NCI-H1092 treated with DMSO at 0.1 percent for 48 hours (cell line): ENCODE results near the gene CHRDL2.

Experiments
- DNase-seq: peaks from one replicate; lab custom pipeline; 2025; lab: John Stamatoyannopoulos, UW

The CHRDL2 gene

DNA sequence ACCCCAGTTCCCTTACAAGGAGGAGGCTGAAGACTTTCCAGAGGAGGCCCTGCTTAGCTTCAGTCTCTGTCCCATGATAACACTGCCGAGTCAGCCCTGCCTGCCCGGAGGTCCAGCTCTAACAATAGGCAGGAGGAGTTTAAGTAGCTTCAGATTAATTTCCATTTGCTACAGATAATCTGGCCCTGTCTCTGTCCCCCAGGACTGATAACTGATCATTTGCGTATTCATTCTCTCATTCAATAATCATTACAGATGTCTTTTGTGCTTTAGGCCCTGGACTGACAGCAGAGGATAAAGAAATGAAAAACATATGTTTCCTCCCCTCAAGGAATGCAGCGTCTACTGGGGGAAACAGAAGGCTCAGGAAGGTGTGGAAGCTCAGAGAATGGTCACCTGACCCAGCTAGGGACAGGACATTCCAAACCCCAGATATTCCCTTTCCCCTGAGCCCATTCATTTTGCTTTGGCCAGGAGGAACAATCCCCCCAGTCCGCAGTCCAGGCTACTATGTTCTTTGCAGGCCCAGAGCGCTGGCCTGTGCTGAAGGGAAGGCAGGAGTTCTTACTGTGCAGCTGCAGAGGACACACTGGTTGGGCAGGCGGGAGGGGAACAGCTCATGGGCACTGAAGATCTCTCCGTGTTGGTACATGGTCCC, 20.8 kb downstream of the CHRDL2 start:
- DNase-seq: no peak

GRCh38 chr11:74709175-74709574, 22.1 kb downstream of the CHRDL2 start:
- no peak for DNase-seq

DNA sequence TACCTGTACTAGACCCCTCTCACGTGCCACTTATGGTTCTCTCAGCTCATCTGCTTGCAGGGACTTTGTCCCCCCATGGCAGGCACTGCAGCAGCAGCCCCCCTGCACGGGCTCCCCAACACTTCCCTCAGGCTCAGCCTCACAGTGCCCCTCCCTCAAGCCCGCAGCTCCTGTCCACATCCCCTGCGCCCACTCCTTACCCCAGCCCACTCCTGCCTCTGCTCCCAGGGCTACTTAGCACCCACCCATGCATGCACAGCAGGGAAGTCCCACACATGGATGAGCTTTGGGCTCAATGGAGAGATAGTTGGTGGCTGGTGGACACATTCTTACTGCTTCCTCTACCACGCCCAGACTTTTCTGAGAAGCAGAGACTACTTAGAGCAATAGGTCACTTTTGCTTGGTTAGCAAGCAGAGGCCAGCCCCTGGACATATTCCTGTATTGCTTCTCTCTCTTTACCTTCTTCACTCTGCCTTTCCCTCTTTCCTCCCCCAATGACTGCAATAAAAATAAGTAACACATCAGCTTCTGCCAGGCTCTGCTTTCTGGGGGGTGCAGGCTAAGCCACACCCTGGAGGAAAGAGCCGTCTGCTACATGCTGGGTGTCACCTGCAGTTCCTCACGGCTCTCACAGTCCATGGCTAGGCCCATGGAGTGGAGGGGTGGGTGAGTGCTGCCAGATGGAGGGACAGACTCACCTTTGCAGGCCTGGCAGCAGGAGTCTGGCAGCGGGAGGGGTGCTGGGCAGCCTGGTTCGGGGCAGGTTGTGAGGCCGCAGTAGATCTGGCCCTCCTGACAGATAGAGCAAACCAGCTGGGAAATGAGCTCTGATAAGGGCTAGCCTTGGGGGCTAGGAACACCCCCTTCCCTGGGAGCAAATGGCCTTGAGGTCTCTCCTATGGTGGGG, 23.4 kb downstream of the CHRDL2 start:
- DNase-seq: no peak

DNA sequence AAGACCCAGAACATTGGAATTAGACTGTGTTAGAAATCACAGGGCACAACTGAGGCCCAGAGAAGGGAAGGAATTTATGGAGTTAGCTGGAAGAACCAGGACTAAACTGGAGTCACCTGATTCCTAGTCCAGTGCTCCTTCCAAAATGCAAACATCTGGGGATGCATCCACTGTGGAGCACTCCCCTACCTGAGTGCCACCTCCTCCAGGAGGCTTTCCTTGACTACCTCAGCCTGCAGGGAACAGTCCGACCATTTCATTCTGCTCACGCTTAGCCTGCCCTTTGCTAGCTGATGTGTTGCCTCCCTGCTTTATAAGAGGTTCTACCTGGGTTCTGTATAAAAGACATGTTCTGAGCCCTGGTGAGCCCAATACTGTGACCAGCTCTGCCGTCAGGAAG, 24.0 kb downstream of the CHRDL2 start:
- no peak for DNase-seq

DNA sequence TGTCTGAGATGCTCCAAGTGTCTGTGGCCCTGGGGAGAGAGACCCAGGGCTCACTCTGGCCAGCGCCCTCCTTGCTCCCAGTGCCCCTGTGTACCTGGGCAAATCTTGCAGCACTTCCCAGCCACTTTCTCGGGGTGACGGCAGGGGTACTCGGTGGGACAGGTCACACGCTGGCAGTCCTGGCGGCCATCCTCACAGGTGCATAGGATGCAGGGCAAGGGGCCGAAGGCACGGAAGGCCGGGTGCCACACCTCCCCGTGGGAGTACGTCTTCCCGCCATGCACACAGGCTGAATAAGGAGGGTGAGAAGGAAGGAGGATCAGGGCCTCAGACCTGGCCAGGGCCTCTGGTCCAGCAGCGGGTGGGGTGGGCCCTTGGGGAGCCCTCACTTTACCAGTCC, 28.0 kb downstream of the CHRDL2 start:
- no peak for DNase-seq

DNA sequence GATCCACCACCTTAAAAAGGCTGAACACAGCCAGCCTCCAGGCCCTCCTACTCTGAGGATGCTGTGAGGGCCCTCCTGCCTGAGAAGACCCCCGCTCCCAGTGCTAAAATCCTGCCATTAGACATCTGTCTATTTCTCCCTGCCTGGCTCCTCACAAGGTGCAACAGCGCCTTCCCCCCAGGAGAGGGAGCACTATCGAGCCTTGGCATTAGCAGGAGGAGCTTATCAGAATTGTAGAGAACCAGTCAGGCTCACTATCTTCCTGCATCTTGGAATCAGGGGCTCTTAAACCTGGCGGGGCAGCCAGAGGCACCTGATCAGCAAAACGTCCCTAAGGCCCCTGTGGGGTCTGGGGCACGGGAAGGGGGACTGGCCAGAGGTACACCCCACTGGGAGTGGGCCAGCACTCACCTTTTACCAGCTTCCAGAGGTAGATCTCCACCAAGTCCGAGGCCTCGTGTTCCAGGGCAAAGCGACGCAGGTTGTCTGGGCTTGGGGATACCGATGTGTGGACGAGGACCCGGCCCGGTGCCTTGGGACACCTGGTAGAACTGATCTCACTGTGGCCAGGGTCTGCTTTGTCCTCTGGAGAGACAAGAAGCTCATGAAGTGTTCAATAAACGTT, 28.7 kb downstream of the CHRDL2 start:
- DNase-seq: peak; percentile 49

DNA sequence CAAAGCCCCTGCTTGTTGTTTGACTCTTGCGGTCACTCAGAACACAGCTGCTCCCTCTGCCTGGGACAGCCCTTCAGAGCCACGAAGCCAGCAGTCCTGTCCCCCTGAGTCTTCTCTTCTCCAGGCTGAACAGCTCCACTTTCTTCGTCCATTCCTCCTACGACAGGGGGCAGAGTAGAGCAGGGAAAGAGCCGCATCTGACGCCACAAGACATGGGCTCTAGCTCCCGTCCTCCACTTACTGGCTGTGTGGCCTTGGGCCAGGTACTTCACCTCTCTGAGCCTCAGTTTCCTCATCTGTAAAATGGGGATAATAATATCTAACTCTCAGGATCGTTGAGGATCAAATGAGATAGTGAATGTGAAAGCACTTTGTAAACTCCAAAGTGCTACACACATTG, 29.9 kb downstream of the CHRDL2 start:
- no peak for DNase-seq

GRCh38 chr11:74699615-74700396, 31.4 kb downstream of the CHRDL2 start:
- no peak for DNase-seq

DNA sequence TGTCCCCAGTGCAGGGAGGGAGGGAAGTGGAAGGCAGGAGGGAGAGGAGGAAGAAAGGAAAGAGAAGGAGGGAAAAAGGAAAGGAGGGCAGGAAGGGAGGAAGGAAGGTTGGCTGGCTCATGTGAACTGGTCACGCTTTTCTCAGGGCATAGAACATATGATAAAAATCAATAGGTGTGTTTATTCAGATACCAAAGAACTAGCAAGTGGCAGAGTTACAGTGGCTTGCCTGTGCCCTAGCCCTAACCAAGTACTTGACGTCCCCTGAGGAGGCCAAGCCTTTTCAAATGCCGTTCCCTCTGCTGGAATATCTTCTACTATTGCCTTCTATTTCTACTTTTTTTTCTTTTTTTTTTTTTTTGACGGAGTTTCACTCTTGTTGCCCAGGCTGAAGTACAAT, 33.5 kb downstream of the CHRDL2 start:
- no peak for DNase-seq

GRCh38 chr11:74696939-74697675, 34.1 kb downstream of the CHRDL2 start:
- DNase-seq: no peak

DNA sequence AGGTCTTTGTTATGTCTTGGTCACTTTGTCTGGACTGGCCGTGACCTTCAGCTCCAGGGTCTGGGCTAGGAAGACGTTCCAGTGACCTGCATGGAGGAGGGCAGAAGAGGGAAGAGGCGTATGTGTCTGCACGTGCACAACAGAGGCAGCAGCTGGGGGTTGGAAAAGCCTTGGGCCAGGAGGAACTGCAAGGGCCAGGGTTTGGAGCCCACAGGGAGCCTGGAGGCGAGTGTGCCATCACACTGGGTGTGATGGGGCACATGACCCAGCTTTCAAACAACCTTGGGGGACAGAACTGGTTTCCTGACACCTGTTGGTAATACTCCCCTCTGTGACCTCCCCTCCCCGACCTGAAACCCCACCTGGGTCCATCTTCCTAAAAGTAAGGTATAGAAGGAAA, 34.7 kb downstream of the CHRDL2 start:
- DNase-seq: no peak

DNA sequence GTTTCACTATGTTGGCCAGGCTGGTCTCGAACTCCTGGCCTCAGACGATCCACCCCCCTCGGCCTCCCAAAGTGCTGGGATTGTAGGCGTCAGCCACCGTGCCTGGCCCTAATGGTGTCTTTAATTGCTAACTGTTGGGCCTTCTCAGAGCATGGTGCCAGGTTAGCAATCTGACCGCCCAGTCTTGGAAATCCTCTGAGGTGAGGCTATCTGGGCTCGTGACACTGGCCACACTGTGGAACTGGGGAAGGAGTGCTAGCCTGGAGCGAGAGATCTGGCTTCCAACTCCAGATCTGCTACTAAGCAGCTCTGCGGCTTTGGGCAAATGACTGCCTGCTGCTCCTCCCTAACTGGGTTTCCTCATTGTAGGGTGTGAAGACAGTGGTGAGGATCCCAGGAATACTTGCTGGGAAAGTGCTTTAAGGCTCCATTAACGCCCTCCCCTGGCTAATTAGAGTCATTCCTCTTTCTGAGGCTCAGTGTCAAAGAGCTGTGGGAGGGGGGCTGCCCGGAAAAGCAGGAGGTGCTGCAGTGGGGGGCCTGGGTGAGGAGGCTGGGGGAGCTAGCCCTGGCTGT, 35.4 kb downstream of the CHRDL2 start:
- DNase-seq: no peak

GRCh38 chr11:74694136-74694930, 36.9 kb downstream of the CHRDL2 start:
- DNase-seq: no peak

- no peak for DNase-seq
Observed at GRCh38 chr11:74693531-74693930, 37.7 kb downstream of the CHRDL2 start.

DNA sequence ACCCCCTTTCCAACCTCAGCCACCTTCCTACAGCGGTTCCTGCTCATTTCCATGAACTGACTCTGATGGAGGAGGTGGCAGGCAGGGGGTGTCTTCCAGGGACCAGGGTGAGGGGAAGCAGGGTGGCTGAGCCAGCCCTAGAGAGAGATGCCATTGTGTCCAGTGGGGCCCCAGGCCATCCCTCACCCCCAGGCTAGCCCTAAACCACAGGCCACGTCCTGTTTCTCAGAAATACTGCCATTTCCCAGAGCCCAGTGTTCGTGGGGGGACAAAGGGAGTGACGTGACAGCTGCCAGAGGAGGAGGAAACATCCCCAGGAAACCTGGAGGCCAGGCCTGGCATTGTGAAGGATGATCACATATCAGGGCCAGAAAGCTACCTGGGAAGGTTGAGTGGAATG, 39.5 kb downstream of the CHRDL2 start:
- DNase-seq: no peak

DNA sequence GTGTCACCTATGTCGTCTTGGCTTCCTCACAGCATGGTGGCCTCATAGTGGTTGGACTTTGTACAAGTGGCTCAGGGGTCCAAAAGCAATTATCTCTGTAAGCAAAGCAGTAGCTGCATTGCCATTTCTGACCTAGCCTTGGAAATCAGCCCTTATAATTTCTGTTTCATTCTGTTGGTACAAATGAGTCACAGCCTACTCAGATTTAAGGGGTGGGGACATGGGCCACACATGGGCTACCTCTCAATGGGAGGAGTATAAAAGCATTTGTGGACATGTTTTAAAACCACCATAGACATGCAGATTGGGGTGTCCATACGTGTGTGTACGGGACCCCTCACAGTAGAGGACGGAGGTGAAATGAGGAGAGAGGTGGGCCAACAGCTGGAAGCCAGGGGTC, 41.6 kb downstream of the CHRDL2 start:
- DNase-seq: no peak

- DNase-seq: no peak
Observed at GRCh38 chr11:74687237-74688023, 43.8 kb downstream of the CHRDL2 start.

DNA sequence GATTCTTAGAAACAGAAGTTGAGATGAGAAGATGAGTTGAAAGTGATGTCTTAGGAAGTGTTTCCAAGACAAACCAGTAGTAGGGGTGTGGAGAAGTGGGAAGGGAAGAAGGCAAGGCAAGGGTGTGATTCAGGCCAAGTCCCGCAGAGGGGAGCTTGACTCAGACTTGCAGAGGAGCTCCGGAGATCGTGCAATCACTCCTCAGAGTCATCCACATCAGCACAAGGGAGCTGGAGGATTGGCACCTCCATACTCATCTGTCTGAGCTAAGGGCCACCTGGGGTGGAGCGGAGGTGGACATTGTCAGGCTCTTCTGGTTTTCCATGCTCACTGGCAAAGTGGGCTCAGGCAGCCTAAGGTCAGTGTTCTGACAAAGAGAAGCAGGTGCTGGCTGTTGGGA, 44.4 kb downstream of the CHRDL2 start:
- no peak for DNase-seq

- no peak for DNase-seq
Observed at GRCh38 chr11:74685905-74686304, 45.3 kb downstream of the CHRDL2 start.

DNA sequence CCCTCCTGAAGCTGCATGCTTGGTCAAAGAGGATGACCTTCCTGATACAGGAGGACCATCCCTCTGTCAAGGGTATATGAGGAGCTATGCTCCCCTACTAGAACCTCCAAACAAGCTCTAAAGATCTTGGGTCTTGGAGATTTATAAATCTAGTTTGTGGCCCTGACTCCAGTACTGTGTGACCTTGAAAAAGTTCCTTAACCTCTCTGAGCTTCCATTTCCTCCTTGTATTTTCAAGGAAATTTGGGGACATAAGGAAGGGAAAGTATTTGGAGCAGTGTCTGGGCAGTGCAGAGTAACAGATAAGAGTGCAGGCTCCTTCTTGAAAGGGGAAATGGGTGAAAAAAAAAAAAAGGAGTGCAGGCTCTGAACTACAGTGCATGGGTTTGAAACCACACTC, 45.9 kb downstream of the CHRDL2 start:
- DNase-seq: no peak
